GM19023 (cell line): ENCODE results near the gene VPS18.

Experiments
- ATAC-seq: cut with Tn5 transposase; IDR thresholded peaks from one replicate; pipeline ENCODE4 v1.9.1; 2021; ENCODE audit warnings: mild to moderate bottlenecking, moderate library complexity; ENCODE audit not compliant: unreplicated experiment

The VPS18 gene

DNA sequence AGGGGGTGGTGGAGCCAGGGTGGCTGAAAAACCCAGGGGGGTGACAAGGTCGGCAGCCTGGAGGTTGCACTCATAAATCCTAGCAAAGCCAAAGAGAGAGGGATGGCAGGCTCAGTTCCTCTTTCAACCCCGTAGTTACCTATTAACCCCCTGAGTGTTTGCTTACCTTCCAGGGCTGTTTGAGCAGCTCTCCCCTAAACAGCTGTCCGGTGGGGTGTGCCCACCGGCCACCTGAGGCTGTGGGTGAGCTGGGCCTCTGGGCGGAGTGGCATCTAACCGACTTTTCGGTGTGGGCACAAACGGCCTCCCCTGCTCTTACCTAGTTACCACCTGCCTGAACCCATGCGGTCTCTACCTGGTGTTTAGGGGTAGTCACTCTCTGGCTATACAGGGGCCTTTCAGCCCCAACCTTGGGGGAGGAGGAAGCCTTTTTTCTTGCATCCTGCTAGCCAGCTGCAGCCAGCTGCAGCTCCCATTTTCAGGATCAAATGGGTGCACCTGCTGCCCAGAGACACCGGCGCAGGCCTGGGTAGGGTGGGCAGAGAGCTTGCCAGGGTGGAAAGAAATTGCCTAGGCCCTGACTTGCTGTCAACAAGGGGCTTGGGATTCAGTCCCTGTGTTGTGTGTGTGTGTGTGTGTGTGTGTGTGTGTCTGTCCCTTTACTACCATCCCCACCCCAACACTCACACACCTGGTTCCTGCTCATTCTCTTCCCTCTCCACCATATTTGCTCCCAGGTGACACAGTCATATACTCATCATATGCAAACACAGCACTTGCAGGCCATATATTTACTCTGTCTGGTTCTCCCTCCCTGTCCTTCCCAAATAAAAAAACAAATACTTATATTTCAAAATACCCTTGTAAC is 38.6 kb downstream of the VPS18 start:
- ATAC-seq, result no peak

DNA sequence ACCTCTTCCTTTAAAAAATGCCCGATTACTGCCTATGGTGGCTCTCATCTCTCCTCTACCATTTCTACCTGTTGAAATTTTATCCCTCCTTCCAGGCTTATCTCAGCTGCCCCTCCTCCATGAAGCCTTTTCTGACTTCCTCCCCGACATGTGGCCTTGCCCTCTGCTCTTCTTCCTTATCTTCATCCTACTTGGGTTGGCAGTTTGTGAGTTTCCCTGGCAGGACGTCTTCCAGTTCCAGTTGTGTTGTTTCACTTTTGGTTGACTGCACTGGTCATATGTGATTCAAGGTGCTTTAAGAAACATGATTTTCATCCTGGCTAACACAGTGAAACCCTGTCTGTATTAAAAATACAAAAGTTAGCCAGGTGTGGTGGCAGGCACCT is 39.3 kb downstream of the VPS18 start:
- ATAC-seq, result no peak

DNA sequence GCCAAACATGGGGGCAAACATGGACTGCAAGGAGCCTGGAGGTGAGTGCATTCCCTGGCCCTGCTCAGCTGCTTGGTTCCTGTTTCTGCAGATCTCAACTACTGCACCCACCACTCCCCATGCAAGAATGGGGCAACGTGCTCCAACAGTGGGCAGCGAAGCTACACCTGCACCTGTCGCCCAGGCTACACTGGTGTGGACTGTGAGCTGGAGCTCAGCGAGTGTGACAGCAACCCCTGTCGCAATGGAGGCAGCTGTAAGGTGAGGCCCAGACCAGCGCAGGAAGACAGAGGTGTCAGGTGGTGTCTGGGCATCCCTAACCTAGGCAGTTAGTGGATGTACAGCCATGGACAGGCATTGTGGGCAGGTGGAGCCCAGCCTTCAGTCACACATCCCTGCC is 40.2 kb downstream of the VPS18 start:
- ATAC-seq, result no peak

DNA sequence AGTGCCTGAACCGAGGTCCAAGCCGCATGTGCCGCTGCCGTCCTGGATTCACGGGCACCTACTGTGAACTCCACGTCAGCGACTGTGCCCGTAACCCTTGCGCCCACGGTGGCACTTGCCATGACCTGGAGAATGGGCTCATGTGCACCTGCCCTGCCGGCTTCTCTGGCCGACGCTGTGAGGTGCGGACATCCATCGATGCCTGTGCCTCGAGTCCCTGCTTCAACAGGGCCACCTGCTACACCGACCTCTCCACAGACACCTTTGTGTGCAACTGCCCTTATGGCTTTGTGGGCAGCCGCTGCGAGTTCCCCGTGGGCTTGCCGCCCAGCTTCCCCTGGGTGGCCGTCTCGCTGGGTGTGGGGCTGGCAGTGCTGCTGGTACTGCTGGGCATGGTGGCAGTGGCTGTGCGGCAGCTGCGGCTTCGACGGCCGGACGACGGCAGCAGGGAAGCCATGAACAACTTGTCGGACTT is 42.0 kb downstream of the VPS18 start:
- ATAC-seq, result no peak

DNA sequence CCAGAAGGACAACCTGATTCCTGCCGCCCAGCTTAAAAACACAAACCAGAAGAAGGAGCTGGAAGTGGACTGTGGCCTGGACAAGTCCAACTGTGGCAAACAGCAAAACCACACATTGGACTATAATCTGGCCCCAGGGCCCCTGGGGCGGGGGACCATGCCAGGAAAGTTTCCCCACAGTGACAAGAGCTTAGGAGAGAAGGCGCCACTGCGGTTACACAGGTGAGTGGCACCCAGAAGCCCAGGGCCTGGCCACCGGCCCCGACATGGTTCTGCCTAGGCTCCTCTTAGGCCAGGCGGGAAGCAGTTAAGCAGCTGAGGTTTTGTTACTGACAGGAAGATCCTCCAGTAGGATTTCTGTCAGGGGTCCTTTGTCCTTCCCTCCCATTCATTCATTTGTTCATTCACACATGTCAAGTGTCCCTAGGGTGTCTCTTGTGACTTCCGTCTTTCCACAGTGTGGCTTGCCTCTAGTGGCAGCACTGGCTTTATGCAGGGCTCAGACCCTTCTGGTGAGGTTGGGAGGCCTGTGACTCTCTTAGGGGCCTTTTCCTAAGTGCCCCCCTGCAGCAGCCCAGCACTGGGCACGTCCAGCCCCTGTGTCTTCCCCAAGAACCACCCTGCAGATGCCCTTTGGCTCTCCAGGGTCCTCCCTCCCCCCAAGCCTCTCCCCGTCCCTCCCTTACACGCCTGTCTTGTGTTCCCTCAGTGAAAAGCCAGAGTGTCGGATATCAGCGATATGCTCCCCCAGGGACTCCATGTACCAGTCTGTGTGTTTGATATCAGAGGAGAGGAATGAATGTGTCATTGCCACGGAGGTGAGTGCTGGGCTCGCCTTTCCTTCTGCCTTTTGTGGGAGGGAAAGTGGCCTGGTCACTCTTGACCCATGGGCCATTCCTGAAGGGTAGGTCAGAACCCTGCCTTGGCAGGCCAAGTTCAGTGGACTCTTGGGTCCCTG is 42.7 kb downstream of the VPS18 start:
- no peak for ATAC-seq

DNA sequence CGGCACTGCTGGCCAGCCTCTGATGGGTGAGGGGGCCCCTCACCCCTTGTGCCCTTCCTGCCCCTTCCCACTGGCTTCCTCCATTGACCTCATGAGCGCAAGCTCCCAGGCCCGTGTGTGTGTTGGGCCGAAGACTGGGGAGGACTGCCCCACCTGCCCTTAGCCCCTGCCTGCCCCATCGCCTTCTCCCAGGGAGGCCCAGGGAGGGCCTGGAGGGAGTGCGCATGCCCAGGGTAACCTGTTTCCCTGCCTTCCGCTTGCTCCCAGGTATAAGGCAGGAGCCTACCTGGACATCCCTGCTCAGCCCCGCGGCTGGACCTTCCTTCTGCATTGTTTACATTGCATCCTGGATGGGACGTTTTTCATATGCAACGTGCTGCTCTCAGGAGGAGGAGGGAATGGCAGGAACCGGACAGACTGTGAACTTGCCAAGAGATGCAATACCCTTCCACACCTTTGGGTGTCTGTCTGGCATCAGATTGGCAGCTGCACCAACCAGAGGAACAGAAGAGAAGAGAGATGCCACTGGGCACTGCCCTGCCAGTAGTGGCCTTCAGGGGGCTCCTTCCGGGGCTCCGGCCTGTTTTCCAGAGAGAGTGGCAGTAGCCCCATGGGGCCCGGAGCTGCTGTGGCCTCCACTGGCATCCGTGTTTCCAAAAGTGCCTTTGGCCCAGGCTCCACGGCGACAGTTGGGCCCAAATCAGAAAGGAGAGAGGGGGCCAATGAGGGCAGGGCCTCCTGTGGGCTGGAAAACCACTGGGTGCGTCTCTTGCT is 43.7 kb downstream of the VPS18 start:
- no peak for ATAC-seq

DNA sequence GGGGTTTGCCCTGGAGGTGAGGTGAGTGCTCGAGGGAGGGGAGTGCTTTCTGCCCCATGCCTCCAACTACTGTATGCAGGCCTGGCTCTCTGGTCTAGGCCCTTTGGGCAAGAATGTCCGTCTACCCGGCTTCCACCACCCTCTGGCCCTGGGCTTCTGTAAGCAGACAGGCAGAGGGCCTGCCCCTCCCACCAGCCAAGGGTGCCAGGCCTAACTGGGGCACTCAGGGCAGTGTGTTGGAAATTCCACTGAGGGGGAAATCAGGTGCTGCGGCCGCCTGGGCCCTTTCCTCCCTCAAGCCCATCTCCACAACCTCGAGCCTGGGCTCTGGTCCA is 44.3 kb downstream of the VPS18 start:
- no peak for ATAC-seq

DNA sequence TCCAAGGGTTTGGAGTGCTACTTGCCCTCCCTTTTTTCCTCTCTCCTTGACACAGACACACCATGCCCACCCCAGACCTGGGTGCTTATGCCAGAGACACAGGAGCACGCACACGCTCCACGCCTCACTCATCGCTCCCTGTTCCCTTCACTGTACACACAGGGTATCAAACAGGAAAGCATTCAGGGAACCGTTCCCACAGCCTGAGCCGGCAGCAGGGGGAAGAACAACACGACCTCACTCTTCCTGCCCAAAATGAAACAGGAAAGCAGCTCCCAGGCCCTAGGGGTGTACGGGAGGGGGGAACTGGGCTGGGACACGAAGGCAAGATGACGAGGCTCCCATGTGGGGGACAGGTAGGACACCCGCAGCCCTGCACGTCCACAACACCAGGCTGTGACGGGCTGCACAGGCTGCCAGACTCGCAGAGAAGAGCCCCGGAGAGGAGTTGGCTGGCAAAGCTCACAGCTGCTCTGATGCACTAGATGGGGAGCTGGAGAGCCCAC is 46.1 kb downstream of the VPS18 start:
- no peak for ATAC-seq

DNA sequence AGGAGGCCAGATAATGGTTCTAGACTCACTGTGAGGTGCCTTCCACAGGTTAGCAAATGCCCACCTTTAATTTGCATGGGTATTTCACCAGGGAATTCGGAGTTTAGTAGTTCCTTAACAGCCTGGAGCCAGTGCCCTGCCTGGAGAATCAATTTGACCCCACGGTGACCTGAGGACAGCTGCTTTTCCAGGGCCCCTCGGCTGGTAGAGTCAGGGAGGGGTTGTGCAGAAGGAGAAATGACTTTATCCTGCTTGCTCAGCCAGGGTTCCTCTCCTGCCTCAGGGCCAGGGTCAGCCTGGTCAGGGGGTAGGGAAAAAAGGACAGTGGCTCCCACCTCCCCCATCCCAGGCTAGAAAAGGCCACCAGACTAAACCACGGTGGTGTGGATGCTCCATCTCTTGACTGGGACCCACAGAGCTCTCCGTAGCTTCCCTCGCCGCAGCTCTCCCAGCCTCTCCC is 46.8 kb downstream of the VPS18 start:
- ATAC-seq, result no peak

DNA sequence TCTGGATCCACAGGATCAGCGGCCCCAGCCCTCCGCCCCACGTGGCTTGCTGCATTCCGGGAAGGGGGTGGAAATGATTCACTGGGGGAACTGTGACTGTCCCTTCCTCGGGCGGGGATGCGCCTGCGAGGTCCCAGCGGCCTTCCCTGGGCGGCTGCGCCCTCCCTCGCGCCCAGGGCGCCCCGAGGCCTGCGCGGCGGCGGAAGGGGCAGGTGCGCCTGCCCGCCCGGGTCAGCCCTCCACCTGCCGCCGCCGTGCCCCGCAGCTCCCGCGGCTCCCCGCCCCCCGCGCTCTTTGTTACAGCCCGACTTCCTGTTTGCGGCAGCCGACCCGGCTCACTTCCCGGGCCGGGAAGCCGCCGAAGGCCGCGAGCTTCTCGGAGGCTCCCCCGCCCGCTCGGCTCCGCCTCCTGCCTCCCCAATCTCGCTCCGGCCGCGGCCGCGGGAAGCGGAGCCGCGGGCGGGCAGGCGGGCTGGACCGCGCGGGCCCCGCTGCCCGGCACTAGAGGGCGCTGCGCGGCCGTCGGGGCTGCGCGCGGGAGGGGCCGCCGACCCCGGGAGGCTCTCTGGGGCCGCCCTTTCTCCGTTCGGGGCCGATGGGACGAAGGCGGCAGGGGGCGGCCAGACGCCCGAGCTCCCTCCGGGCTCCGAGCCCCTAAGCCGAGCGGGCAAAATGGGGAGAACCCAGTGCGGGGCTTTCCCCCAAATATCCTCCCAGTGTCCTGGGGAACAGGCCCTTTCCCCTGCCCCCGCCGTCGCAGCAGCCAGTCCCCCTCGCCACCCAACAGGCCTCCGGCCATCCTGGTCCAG is 47.5 kb downstream of the VPS18 start:
- peak; percentile 69 for ATAC-seq

DNA sequence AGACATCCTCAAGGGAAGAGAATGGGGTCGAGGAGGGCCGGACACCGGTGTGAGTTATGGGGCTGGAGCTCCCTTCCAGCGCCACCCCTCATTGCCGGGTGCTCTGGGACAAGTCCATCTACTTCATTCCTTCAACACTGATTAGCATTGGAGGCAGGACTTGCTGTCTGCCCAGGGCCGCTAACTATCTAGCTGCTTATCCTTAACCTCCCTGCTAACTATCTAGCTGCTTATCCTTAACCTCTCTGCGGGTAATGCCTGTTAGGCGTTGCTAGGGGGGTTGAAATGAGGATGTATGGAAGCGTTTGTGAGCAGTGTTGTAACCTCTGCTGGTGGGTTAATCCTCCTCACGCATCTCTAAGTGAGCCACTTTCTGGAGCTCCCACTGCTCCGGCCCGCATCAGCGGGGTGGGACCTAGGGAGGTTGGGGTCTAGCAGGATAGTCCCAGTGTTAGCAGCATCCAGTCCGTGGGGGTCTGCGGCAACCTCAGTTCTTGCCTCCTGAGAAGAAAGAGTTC is 48.1 kb downstream of the VPS18 start:
- ATAC-seq, result no peak

DNA sequence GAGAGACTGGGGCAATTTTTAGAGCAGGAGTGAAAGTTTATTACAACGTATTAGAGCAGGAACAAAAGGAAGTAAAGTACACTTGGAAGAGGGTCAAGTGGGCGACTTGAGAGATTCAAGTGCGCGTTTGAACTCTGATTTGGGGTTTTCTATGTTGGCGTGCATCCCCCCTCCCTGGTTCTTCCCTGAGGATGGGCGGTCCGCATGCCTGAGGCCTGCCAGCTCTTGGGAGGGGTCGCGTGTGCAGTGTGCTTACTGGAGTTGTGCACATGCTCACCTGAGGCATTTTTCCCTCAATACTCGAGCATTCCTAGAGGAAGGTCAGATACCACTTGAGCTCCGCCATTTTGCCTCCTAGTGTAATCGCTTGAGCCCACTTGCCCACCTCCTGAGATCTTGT is 48.6 kb downstream of the VPS18 start:
- no peak for ATAC-seq

DNA sequence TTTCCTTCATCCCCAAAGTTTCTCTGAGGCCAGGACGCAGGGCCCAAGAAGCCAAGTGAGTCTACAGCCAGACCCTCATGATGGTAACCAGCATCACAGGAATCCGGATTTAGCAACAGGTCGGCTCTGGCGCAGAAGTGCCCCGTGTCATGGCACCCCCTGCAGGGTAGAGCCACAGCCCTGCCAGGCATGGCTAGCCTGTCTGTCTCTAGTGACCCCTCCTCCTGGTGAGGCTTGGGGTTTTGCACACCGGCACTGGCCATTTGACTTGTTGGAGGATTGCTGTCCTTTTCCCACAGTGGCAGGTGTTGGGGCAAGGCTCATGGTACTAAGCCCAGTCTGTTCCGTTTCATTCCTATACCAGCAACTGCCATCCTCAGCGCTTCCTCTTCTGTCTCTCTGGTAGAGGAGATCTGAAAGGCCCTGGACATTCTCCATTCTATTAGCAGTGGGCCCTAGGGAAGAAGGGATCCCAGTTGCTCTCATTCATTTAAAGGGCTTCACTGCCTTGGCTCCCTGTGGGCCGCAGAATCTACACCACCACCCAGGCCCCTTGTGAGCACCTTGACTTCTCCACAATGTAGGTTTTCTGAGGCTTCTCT is 49.6 kb downstream of the VPS18 start:
- ATAC-seq, result no peak

DNA sequence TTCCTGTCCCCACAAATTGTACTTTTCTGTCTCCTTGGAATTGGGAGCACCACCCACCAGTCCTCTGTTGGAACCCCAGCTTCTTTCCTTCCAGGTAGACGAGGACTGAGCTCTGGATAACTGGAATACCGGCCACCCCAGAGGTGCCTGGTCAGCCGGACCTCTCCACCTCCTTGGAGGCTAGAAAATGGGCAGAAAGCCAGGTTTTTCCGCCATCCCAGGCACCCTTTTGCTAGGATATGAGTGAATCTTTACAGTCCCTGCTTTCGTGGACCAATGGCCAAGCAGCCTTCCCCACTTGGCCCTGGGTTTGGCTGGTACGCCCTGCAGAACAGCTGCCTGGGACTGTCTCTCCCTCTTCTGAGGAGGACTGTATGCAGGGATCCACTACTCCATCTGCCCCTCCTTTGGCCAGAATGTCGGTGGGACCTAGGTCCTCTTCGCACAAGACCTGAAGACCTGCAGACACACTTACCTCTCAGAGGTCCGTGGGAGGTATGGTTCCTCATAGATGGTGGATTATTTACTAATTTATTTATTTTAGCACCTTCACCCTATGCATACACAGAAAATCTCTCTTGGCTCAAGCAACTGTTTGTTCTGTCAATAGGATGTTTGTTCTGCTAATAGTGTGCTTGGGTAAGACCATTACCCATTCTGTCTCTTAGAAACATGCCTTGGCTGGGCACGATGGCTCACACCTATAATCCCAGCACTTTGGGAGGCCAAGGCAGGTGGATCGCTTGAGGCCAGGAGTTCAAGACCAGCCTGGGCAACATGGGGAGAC is 50.5 kb downstream of the VPS18 start:
- ATAC-seq, result no peak

DNA sequence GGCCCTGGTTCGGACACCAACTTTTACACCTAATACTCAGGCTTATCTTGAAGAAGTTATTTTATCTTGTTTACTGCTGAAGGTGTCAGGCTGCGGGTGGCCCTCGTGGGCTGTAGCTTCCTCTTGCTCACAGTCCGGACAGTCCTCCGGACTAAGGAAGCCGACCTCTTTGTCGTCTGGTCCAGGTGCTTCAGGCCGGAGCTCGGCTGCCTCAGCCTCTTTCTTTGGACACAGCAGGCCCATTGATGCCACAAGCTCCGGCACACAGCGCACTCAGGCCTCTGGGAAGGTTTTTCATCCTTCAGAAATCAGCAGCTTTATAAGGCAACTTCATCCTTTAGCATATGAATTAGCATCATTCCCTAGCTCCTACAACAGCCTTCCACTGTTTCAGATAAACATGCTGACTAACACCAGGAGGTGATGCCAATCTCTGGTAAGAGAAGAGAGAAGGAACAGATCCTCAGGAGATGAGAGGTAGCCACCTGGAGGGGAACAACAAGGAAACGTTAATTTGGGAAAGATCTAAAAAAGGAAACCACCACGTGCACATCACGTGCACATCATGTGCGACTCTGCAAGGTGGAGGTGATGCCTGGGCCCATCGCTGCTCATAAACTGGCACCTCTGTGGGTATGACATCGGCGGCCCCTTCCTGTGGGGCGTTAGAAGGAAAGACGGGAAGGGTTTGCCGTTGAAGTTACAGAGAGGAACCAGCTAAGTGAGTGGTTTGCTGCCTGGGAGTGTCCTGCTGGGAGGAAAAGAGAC is 54.6 kb downstream of the VPS18 start:
- no peak for ATAC-seq

DNA sequence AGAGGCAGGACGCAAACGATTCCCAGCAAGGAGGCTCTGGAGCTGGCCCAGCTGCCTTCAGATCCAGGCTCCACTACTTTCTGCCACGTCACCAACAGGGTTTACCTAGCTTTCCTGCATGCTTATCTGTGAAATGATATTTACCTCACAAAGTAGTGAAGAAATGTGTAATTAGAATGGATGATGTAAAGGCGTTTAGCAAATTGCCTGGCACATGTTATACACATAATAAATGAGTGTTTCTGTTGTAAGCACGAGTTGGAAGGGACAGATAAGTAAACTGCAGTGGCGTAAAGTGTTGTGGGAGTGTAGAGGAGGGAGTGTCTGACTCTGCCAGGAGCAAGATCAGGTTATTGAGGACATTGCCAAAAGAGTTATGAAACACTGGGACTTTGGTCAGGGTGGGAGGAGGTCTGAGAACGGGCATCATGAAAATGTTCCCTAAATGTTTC is 55.5 kb downstream of the VPS18 start:
- no peak for ATAC-seq

DNA sequence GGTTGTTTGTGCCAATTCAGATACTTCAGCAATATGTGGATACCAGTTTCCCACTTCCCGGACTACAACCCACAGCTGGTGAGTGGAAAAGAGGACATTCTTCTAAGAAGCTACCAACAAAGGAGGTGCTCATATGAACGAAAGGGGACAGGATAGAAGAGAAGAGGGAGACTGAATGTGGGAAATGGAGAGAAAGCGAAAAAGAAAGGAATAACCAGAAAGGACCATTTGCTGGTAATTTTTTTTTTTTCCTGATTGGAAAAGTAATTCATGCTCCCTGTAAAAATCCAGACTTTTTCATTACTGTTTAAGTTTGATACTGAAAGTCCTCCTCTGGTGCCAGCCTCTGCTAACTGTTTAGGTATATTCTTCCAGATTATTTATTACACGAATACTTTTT is 57.5 kb downstream of the VPS18 start:
- ATAC-seq, result no peak
